ENCODE results near the gene RNF34. TPM values are rescaled to one million over a fixed set of nuclear protein-coding genes. Genes with fewer than 3 reads are reported as not detected.

Gene RNF34
- total RNA-seq, 6 donors from 2014 or later: 22.1 to 48.2 (median 32.4) TPM

DNA sequence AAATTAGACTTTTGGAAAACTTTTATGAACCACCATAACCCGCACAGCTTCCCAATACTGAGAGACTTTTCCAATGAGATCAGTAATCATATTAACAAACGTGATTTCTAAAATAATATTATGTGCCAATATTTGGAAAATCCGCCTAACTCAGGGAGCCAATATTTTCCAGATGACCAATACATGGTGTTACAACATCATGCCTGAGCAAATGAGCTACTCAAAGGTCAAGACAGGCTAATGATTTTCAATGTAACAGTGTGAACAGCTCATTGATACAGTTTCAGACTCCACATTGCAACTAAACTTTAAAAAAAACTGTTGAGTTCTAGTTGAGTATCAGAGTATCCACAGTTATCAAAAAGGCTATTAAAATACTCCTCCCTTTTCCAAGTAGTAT, 46.8 kb downstream of the RNF34 start:
- ATAC-seq (ENCODE audit: low FRiP score in 2 of 2) (no peak), DNase-seq (no peak)
- WGBS, 2 donors: 86 to 90% methylated on average over 3 of the region's 3 CpGs
- no peak overlapping the region for H3K27ac ChIP-seq
- H3K9me3 ChIP-seq: no peaks in the 10 kb centered on the region
- no peak for TF ChIP-seq EP300 (IDR thresholded peaks at IDR 0.05)
- no peak for TF ChIP-seq POLR2A (IDR thresholded peaks at IDR 0.05)
- TF ChIP-seq, protein P1, sequence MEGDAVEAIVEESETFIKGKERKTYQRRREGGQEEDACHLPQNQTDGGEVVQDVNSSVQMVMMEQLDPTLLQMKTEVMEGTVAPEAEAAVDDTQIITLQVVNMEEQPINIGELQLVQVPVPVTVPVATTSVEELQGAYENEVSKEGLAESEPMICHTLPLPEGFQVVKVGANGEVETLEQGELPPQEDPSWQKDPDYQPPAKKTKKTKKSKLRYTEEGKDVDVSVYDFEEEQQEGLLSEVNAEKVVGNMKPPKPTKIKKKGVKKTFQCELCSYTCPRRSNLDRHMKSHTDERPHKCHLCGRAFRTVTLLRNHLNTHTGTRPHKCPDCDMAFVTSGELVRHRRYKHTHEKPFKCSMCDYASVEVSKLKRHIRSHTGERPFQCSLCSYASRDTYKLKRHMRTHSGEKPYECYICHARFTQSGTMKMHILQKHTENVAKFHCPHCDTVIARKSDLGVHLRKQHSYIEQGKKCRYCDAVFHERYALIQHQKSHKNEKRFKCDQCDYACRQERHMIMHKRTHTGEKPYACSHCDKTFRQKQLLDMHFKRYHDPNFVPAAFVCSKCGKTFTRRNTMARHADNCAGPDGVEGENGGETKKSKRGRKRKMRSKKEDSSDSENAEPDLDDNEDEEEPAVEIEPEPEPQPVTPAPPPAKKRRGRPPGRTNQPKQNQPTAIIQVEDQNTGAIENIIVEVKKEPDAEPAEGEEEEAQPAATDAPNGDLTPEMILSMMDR (IDR thresholded peaks at IDR 0.05): no peak
- TF ChIP-seq POLR2AphosphoS5 (IDR thresholded peaks at IDR 0.05): no peak
- peaks cover 0 to 19% (median 17%) of the 10 kb centered on the region in 4 donors for H3K36me3 ChIP-seq
- no peak overlapping the region for H3K4me3 ChIP-seq
- no peaks in the 10 kb centered on the region for H3K27me3 ChIP-seq
- peaks cover 6 to 11% (median 8%) of the 10 kb centered on the region in 4 donors for H3K4me1 ChIP-seq

DNA sequence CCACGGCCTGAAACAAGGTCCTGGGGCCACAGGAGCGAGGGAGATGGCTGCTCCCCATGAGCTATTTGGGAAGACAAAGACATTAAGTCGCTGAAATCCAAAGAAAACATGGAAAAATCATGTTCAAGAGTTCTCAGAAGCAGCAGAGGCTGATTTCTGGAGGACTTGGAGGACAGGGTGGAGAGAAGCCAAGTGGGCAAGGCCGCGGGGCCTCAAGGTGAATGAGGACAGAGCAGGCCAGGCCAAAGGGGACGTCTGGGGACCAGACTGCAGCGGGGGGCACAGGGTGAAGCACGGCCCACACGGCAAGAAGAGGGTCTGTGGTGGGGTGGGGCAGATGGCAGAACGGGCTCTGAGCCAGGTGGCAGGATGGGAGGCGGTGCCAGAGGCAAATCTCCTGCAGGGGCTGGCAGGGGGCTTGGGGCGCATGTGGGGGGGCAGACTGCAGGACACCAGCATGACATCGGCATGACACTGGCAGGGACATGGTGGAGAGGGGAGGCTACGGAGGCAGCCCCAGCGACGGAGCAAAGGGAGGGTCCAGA, 48.9 kb downstream of the RNF34 start:
- Histone ChIP-seq H3K9me3 (no peaks in the 10 kb centered on the region), H3K4me1 (peaks cover 14 to 25% (median 20%) of the 10 kb centered on the region in 4 donors), H3K36me3 (peaks cover 0 to 18% (median 6%) of the 10 kb centered on the region in 4 donors), H3K27me3 (no peaks in the 10 kb centered on the region), H3K27ac (no peak overlapping the region), H3K4me3 (no peak overlapping the region)
- ATAC-seq (ENCODE audit: low FRiP score in 2 of 2) (no peak), DNase-seq (peak in 1 of 2 donors; percentile 53)
- no peak for TF ChIP-seq EP300 (IDR thresholded peaks at IDR 0.05)
- no peak for TF ChIP-seq POLR2AphosphoS5 (IDR thresholded peaks at IDR 0.05)
- TF ChIP-seq, protein P1 (IDR thresholded peaks at IDR 0.05): no peak
- 86 to 90% methylated on average over 15 of the region's 16 CpGs for WGBS, 2 donors

DNA sequence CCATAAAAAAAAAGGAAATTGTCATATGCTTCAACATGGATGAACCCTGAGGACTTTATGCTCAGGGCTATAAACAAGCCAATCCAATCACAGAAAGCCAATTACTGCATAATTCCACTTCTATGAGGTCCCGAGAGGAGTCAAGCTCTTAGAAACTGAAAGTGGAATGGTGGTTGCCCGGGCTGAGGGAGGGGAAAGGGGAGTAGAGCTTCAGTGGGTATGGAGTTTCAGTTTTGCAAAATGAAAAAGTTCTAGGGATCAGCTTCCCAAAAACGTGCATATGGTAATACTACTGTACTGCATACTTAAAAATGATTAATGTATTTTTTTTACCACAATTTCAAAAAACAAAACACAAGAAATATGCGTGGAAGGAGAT, 52.0 kb downstream of the RNF34 start:
- Histone ChIP-seq H3K27ac (peak overlapping the region; percentile 45 to 79 (median 64)), H3K4me3 (peak overlapping the region in 3 of 4 donors; percentile 15 to 31 (median 30)), H3K27me3 (no peaks in the 10 kb centered on the region), H3K4me1 (peaks cover 14 to 29% (median 20%) of the 10 kb centered on the region in 4 donors), H3K9me3 (no peaks in the 10 kb centered on the region), H3K36me3 (peaks cover 0 to 10% (median 0%) of the 10 kb centered on the region in 4 donors)
- no peak for DNase-seq
- WGBS, 2 donors: 31 to 36% methylated on average over 4 of the region's 4 CpGs
- no peak for TF ChIP-seq POLR2A (IDR thresholded peaks at IDR 0.05)
- TF ChIP-seq EP300 (IDR thresholded peaks at IDR 0.05): no peak
- no peak for TF ChIP-seq POLR2AphosphoS5 (IDR thresholded peaks at IDR 0.05)
- TF ChIP-seq, protein P1 (IDR thresholded peaks at IDR 0.05): no peak
- ATAC-seq (ENCODE audit: low FRiP score in 2 of 2): peak in 1 of 2 donors; percentile 50

- H3K36me3 ChIP-seq: peaks cover 0 to 10% (median 0%) of the 10 kb centered on the region in 4 donors
- TF ChIP-seq POLR2A (IDR thresholded peaks at IDR 0.05) (no peak), EP300 (IDR thresholded peaks at IDR 0.05) (no peak), POLR2AphosphoS5 (IDR thresholded peaks at IDR 0.05) (no peak)
- TF ChIP-seq, protein P1 (IDR thresholded peaks at IDR 0.05): no peak
- no peaks in the 10 kb centered on the region for H3K9me3 ChIP-seq
- no peaks in the 10 kb centered on the region for H3K27me3 ChIP-seq
- peaks cover 14 to 29% (median 20%) of the 10 kb centered on the region in 4 donors for H3K4me1 ChIP-seq
- DNase-seq (peak in 1 of 2 donors; percentile 86), ATAC-seq (ENCODE audit: low FRiP score in 2 of 2) (peak; percentile 48 to 52)
- peak overlapping the region; percentile 45 to 79 (median 64) for H3K27ac ChIP-seq
- 57 to 68% methylated on average over 5 to 26 of the region's 35 CpGs for WGBS, 2 donors
- peak overlapping the region in 3 of 4 donors; percentile 15 to 31 (median 30) for H3K4me3 ChIP-seq
Measured at GRCh38 chr12:121452340-121452984, 52.5 kb downstream of the RNF34 start.
